SK-N-SH (cell line): Measurements from ENCODE around the gene PKDCC. TPM values are rescaled to one million over a fixed set of nuclear protein-coding genes. Genes with fewer than 3 reads are reported as not detected.

ENCODE experiments used
- CTCF ChIA-PET: fragments of 300-600, 350-600 bp; formaldehyde crosslinking; extraction: SDS; loops from one replicate; lab custom pipeline; 2021; lab: Yijun Ruan, JAX
- POLR2A ChIA-PET: fragments of 350-600 bp; sonication (Branson Sonifier 250); formaldehyde crosslinking; extraction: SDS; loops from one replicate; lab custom pipeline; 2020; ENCODE audit warnings: antibody characterized with exemption, inconsistent platforms; lab: Yijun Ruan, JAX
- DNase-seq: peaks from one replicate; pipeline ENCODE4 v3.0.0; 2012
- H2AFZ ChIP-seq: fragments of 200-600 bp; sonication (generic); 2 replicates; pipeline ENCODE4 v1.8.1; 2016; ENCODE audit warnings: antibody characterized with exemption, mild to moderate bottlenecking, low read depth
- H3F3A ChIP-seq: fragments of 200-600 bp; sonication (generic); replicated peaks from 2 replicates; pipeline ENCODE3; 2016; ENCODE audit warnings: antibody characterized with exemption, mild to moderate bottlenecking; ENCODE audit not compliant: insufficient read depth
- H3K27ac ChIP-seq, 2 experiments: fragments of 200-500 bp in 1 of 2; fragments of 200-600 bp in 1 of 2; sonication (Bioruptor generic) in 1 of 2; sonication (generic), shearing (Covaris generic) in 1 of 2; 2 replicates each; pipeline versions ENCODE4 v1.5.1 to v1.6.1; 2014 to 2016; ENCODE audit warnings: low read depth in 2 of 2, inconsistent platforms in 1 of 2, low read length in 1 of 2, mild to moderate bottlenecking in 1 of 2, mixed read lengths in 1 of 2
- H3K27me3 ChIP-seq: fragments of 200-600 bp; sonication (generic), shearing (Covaris generic); 2 replicates; pipeline ENCODE4 v1.6.1; 2016; ENCODE audit warnings: mixed run types; ENCODE audit not compliant: insufficient read depth
- H3K36me3 ChIP-seq, 2 experiments: fragments of 200-500 bp in 1 of 2; fragments of 200-600 bp in 1 of 2; sonication (Bioruptor generic) in 1 of 2; sonication (generic) in 1 of 2; replicated peaks in 1 of 2; 2 replicates each; pipeline versions ENCODE3 to v1.5.1; 2014 to 2016; ENCODE audit warnings: low read length in 1 of 2, mild to moderate bottlenecking in 1 of 2; ENCODE audit not compliant: insufficient read depth in 2 of 2, control insufficient read depth in 1 of 2
- H3K4me1 ChIP-seq, 2 experiments: fragments of 200-500 bp in 1 of 2; fragments of 200-600 bp in 1 of 2; sonication (Bioruptor generic) in 1 of 2; sonication (generic), shearing (Covaris generic) in 1 of 2; 2 replicates each; pipeline versions ENCODE4 v1.5.1 to v1.6.1; 2014 to 2016; ENCODE audit warnings: low read depth in 1 of 2, low read length in 1 of 2, mixed run types in 1 of 2; ENCODE audit not compliant: insufficient read depth in 2 of 2, control insufficient read depth in 1 of 2
- H3K4me2 ChIP-seq: fragments of 200-600 bp; sonication (generic), shearing (Covaris generic); 2 replicates; pipeline ENCODE4 v1.6.1; 2017; ENCODE audit warnings: mixed run types
- H3K4me3 ChIP-seq, 2 experiments: fragments of 200-500 bp in 1 of 2; fragments of 200-600 bp in 1 of 2; sonication (Bioruptor generic) in 1 of 2; sonication (generic), shearing (Covaris generic) in 1 of 2; 2 replicates each; pipeline versions ENCODE4 v1.5.1 to v1.8.1; 2014 to 2016; ENCODE audit warnings: low read depth in 2 of 2, inconsistent platforms in 1 of 2, low read length in 1 of 2, mild to moderate bottlenecking in 1 of 2, mixed read lengths in 1 of 2, moderate library complexity in 1 of 2
- H3K79me2 ChIP-seq: fragments of 200-600 bp; sonication (generic); 2 replicates; pipeline ENCODE4 v1.8.1; 2017; ENCODE audit warnings: mild to moderate bottlenecking; ENCODE audit not compliant: insufficient read depth
- H3K9ac ChIP-seq: fragments of 200-600 bp; sonication (generic); 2 replicates; pipeline ENCODE4 v1.6.1; 2017; ENCODE audit warnings: mixed run types
- H3K9me2 ChIP-seq: fragments of 200-600 bp; sonication (generic); 2 replicates; pipeline ENCODE4 v1.6.1; 2017; ENCODE audit warnings: mixed run types
- H3K9me3 ChIP-seq: fragments of 200-600 bp; sonication (generic); 2 replicates; pipeline ENCODE4 v1.6.1; 2017; ENCODE audit warnings: mixed run types, mild to moderate bottlenecking, moderate library complexity
- H4K20me1 ChIP-seq: fragments of 200-600 bp; sonication (generic); 2 replicates; pipeline ENCODE4 v1.6.1; 2017; ENCODE audit warnings: mild to moderate bottlenecking, mixed run types; ENCODE audit not compliant: insufficient read depth
- EZH2phosphoT487 ChIP-seq: fragments of 200-600 bp; sonication (generic); IDR thresholded peaks from 2 replicates; pipeline ENCODE4 v1.6.1; 2017; ENCODE audit warnings: low read depth, mixed run types, mild to moderate bottlenecking, antibody characterized with exemption, moderate library complexity, borderline replicate concordance
- FOSL2 ChIP-seq: IDR thresholded peaks from 2 replicates; pipeline ENCODE4 v1.4.0; 2012; ENCODE audit warnings: low read depth, mild to moderate bottlenecking, moderate library complexity, borderline replicate concordance
- FOXJ3 ChIP-seq: sonication (generic); formaldehyde crosslinking; IDR thresholded peaks from 2 replicates; pipeline ENCODE4 v1.5.1; 2020; ENCODE audit warnings: mild to moderate bottlenecking, missing genetic modification reagents
- FOXM1 ChIP-seq: IDR thresholded peaks from 2 replicates; pipeline ENCODE4 v1.4.0; 2012; ENCODE audit warnings: low read depth, mild to moderate bottlenecking
- GABPA ChIP-seq: IDR thresholded peaks from 2 replicates; pipeline ENCODE4 v1.4.0; 2012; ENCODE audit warnings: low read depth, mild to moderate bottlenecking
- GATA2 ChIP-seq: sonication (generic); formaldehyde crosslinking; IDR thresholded peaks from 2 replicates; pipeline ENCODE4 v1.5.0; 2020; ENCODE audit warnings: mild to moderate bottlenecking, missing genetic modification reagents
- IRF3 ChIP-seq: fragments of 150-350 bp; IDR thresholded peaks from 2 replicates; pipeline ENCODE4 v1.6.1; 2016; ENCODE audit warnings: mild to moderate bottlenecking, low read depth, low read length
- MAX ChIP-seq: IDR thresholded peaks from 2 replicates; pipeline ENCODE4 v1.4.0; 2012; ENCODE audit warnings: low read depth
- MXI1 ChIP-seq: IDR thresholded peaks from 2 replicates; pipeline ENCODE4 v1.6.1; 2012; ENCODE audit warnings: mild to moderate bottlenecking, low read depth, low read length, improper control_type of control experiment
- PBX3 ChIP-seq: IDR thresholded peaks from 2 replicates; pipeline ENCODE4; 2012
- REST ChIP-seq: IDR thresholded peaks from 2 replicates; pipeline ENCODE4 v1.6.1; 2012; ENCODE audit warnings: mild to moderate bottlenecking, low read depth, low read length, moderate library complexity
- RFX5 ChIP-seq: IDR thresholded peaks from 2 replicates; pipeline ENCODE4 v1.6.1; 2012; ENCODE audit warnings: mild to moderate bottlenecking, improper control_type of control experiment, low read length
- RXRA ChIP-seq: IDR thresholded peaks from 2 replicates; pipeline ENCODE4 v1.4.0; 2012; ENCODE audit warnings: low read depth, mild to moderate bottlenecking, borderline replicate concordance
- TAF1 ChIP-seq: IDR thresholded peaks from 2 replicates; pipeline ENCODE4 v1.6.1; 2012; ENCODE audit warnings: low read depth, mild to moderate bottlenecking, low read length, moderate library complexity, borderline replicate concordance
- TCF12 ChIP-seq: IDR thresholded peaks from 2 replicates; pipeline ENCODE4 v1.4.0; 2012
- whole genome bisulfite sequencing: methylation state at CpG from one replicate; pipeline ENCODE4 v1.1.6; 2017; ENCODE audit warnings: low lambda C conversion rate; 5-methylcytosine and 5-hydroxymethylcytosine counted together
- polyA plus RNA-seq, 3 experiments: library from polyadenylated mRNA; depleted of rRNA; stranded (reverse); fragments of >200 nt; gene quantifications; 2 replicates each; pipeline ENCODE4 v1.2.3, GENCODE V29; 2012

Gene PKDCC
- polyA plus RNA-seq, 1 of the 3 experiments (the other 2 are of a cell fraction) = 16.0 TPM

- H3K79me2 ChIP-seq = no peaks in the 10 kb centered on the region
- no peak overlapping the region for H3K9ac ChIP-seq
- H3K4me3 ChIP-seq = no peak overlapping the region
- TF ChIP-seq PBX3 = no peak
- no peak for TF ChIP-seq REST
- TF ChIP-seq FOSL2 = no peak
- no peak for TF ChIP-seq RXRA
- no peak for TF ChIP-seq GATA2
- no peak for TF ChIP-seq FOXJ3
- no peak for TF ChIP-seq TCF12
- TF ChIP-seq MXI1 = no peak
- no peak for TF ChIP-seq GABPA
- TF ChIP-seq RFX5 = no peak
- TF ChIP-seq IRF3 = no peak
- no peak for TF ChIP-seq MAX
- no peak for TF ChIP-seq TAF1
- no peak for TF ChIP-seq EZH2phosphoT487
- no peak for TF ChIP-seq FOXM1
- 0 out of 2 replicates have a peak, but pooled peaks cover 22% of the 10 kb centered on the region for H3K27me3 ChIP-seq
- peak overlapping the region in 1 of 2 experiments; percentile 100; a peak in 2 of 4 replicates for H3K27ac ChIP-seq
- 79% methylated on average over 3 of the region's 3 CpGs for WGBS
- H3K4me1 ChIP-seq = peaks cover 0 to 38% of the 10 kb centered on the region in 2 experiments; a peak in 2 of 4 replicates
- H4K20me1 ChIP-seq = no peaks in the 10 kb centered on the region
- H2AFZ ChIP-seq = no peak overlapping the region
- no peaks in the 10 kb centered on the region for H3K36me3 ChIP-seq
- CTCF ChIA-PET = interaction anchor here (0.5 to 11.2 kb wide), 14 partner anchors 8 to 190 kb away, joined by 3 to 193 read pairs (median 5); no protein-coding TSS in a partner anchor
- no peak overlapping the region for H3K4me2 ChIP-seq
- H3F3A ChIP-seq = no peaks in the 10 kb centered on the region
- POLR2A ChIA-PET = interaction anchor here (1.0 to 2.5 kb wide), 4 partner anchors 15 to 94 kb away, joined by 3 to 10 read pairs (median 4); no protein-coding TSS in a partner anchor
- H3K9me3 ChIP-seq = no peaks in the 10 kb centered on the region
- DNase-seq = no peak
- no peaks in the 10 kb centered on the region for H3K9me2 ChIP-seq
Observed at GRCh38 chr2:42043789-42044394, 3.9 kb upstream of the PKDCC start.
